Kidney (tissue), 14 donors: ENCODE data around the gene KIF19. TPM values are rescaled to one million over a fixed set of nuclear protein-coding genes. Genes with fewer than 3 reads are reported as not detected.

Experiments
- DNase-seq, 5 donors: peaks; one replicate each; pipeline ENCODE4 v3.0.0-alpha.2; 2013 to 2020
- FAIRE-seq: peaks from 2 replicates; lab custom pipeline; 2012; peaks lifted over from hg19 to GRCh38; lab: Jason Lieb, UNC
- H3K27ac ChIP-seq, 2 donors: one replicate each; pipeline ENCODE4 v1.7.0; 2013; ENCODE audit warnings: low read depth in 2 of 2, low read length in 2 of 2, inconsistent platforms in 1 of 2
- H3K27me3 ChIP-seq: one replicate; pipeline ENCODE4 v1.7.1; 2013; ENCODE audit warnings: low read length, inconsistent platforms; ENCODE audit not compliant: control insufficient read depth, insufficient read depth
- H3K36me3 ChIP-seq, 3 donors: one replicate each; pipeline versions ENCODE4 v1.7.0 to v1.7.1; 2013; ENCODE audit warnings: low read length in 3 of 3, control low read depth in 1 of 3, inconsistent platforms in 1 of 3; ENCODE audit not compliant: insufficient read depth in 3 of 3, control insufficient read depth in 2 of 3
- H3K4me1 ChIP-seq, 3 donors: one replicate each; pipeline versions ENCODE4 v1.7.0 to v1.7.1; 2013; ENCODE audit warnings: low read length in 3 of 3, inconsistent platforms in 1 of 3, low read depth in 1 of 3; ENCODE audit not compliant: control insufficient read depth in 2 of 3, insufficient read depth in 2 of 3
- H3K4me3 ChIP-seq, 3 donors: one replicate each; pipeline versions ENCODE4 v1.7.0 to v1.8.1; 2013; ENCODE audit warnings: low read length in 3 of 3, control low read depth in 1 of 3, inconsistent platforms in 1 of 3
- H3K9ac ChIP-seq, 3 donors: one replicate each; pipeline versions ENCODE4 v1.7.0 to v1.7.1; 2013; ENCODE audit warnings: low read length in 3 of 3, control low read depth in 1 of 3, inconsistent platforms in 1 of 3
- H3K9me3 ChIP-seq, 3 donors: one replicate each; pipeline versions ENCODE4 v1.7.0 to v1.7.1; 2013; ENCODE audit warnings: low read length in 3 of 3, control low read depth in 1 of 3, inconsistent platforms in 1 of 3; ENCODE audit not compliant: control insufficient read depth in 2 of 3, insufficient read depth in 1 of 3
- intact Hi-C: fragments of 100-400 bp; cut with DNase I; formaldehyde crosslinking; loops from one replicate; pipeline ENCODE4 v1.11.1; 2022
- polyA plus RNA-seq: library from polyadenylated mRNA; stranded (reverse); fragments of 350-450 nt; fragmentation: Illumina TruSeq; extraction: RNeasy Lipid Tissue Mini Kit (QIAGEN cat#74804); gene quantifications from one replicate; pipeline ENCODE4 v1.2.3, GENCODE V29; 2014; ENCODE audit warnings: low read depth, low replicate concordance; ENCODE audit not compliant: insufficient read depth
- total RNA-seq: library from RNA; stranded (reverse); fragmentation: NEBNext Ultra II Directional; extraction: Animal tissue kit (Norgen Biotek cat#: 25700); gene quantifications from one replicate; pipeline ENCODE4 v1.2.1, GENCODE V29; 2021
- TF ChIP-seq, protein P1 (sequence below): IDR thresholded peaks from 3 replicates; pipeline ENCODE4 v1.5.1; 2012; ENCODE audit warnings: mild to moderate bottlenecking, moderate library complexity, borderline replicate concordance; ENCODE audit not compliant: insufficient read depth; ENCODE audit errors: extremely low read depth
- donor health status: control.
- donor health status: control.
- donor health status: control.
- donor health status: control.
- donor health status: control.
- donor health status: DM: yes; HTN: yes; CAD: no.
- donor health status: Normal renal cell carcinoma (clear cell type).

Gene KIF19
- total and polyA plus RNA-seq, 2 donors from 2014 or later, result 0.85 TPM; not detected in 1

DNA sequence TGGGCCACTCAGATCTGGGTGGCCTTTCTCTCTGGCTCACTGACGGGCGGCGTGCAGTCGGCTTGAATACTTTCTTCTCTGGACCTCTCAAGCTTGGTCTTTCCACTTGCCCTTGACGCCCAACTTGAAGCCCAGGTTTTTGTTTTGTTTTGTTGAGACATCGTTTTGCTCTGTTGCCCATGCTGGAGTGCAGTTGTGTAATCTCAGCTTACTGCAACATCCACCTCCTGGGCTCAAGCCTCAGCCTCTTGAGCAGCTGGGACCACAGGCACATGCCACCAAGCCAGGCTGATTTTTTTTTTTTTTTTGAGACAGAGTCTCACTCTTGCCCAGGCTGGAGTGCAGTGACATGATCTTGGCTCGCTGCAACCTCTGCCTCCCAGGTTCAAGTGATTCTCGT is 22.7 kb upstream of the KIF19 start:
- Histone ChIP-seq H3K4me3 (no peak overlapping the region), H3K27ac (no peak overlapping the region), H3K4me1 (no peaks in the 10 kb centered on the region), H3K9me3 (peaks cover 0 to 6% (median 0%) of the 10 kb centered on the region in 3 donors), H3K36me3 (no peaks in the 10 kb centered on the region), H3K27me3 (no peaks in the 10 kb centered on the region), H3K9ac (no peak overlapping the region)
- DNase-seq (peak in 1 of 5 donors; percentile 30), FAIRE-seq (no peak)
- intact Hi-C loops, result loop anchor here (10.0 kb wide), 1 partner anchor 61 kb away; the partner anchor contains the start of genes BTBD17 and GPR142
- TF ChIP-seq, protein P1, sequence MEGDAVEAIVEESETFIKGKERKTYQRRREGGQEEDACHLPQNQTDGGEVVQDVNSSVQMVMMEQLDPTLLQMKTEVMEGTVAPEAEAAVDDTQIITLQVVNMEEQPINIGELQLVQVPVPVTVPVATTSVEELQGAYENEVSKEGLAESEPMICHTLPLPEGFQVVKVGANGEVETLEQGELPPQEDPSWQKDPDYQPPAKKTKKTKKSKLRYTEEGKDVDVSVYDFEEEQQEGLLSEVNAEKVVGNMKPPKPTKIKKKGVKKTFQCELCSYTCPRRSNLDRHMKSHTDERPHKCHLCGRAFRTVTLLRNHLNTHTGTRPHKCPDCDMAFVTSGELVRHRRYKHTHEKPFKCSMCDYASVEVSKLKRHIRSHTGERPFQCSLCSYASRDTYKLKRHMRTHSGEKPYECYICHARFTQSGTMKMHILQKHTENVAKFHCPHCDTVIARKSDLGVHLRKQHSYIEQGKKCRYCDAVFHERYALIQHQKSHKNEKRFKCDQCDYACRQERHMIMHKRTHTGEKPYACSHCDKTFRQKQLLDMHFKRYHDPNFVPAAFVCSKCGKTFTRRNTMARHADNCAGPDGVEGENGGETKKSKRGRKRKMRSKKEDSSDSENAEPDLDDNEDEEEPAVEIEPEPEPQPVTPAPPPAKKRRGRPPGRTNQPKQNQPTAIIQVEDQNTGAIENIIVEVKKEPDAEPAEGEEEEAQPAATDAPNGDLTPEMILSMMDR, result no peak

DNA sequence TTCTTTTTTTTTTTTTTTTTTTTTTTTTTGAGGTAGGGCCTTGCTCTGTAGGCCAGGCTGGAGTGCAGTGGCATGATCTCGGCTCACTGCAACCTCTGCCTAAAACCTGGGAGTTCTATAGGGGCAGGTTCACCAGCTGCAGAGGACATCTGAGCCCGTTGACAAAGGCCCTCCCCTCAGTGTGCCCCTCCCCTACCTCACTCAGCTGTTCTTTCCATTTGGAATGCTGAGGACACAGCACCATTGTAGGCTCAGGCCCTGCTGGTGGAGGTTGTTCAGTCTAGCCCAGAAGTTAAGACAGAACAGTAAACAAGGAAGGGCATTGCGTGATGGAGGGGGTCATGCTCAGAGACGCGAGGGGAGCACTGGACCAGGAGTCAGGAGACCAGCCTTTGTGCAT is 21.8 kb upstream of the KIF19 start:
- Histone ChIP-seq H3K27me3 (no peaks in the 10 kb centered on the region), H3K36me3 (no peaks in the 10 kb centered on the region), H3K27ac (no peak overlapping the region), H3K4me1 (no peaks in the 10 kb centered on the region), H3K9me3 (peaks cover 0 to 6% (median 0%) of the 10 kb centered on the region in 3 donors), H3K9ac (no peak overlapping the region), H3K4me3 (no peak overlapping the region)
- intact Hi-C loops, result loop anchor here (10.0 kb wide), 1 partner anchor 61 kb away; the partner anchor contains the start of genes BTBD17 and GPR142
- TF ChIP-seq, protein P1, result no peak
- FAIRE-seq, result no peak
- DNase-seq, result peak in 1 of 5 donors; percentile 41

DNA sequence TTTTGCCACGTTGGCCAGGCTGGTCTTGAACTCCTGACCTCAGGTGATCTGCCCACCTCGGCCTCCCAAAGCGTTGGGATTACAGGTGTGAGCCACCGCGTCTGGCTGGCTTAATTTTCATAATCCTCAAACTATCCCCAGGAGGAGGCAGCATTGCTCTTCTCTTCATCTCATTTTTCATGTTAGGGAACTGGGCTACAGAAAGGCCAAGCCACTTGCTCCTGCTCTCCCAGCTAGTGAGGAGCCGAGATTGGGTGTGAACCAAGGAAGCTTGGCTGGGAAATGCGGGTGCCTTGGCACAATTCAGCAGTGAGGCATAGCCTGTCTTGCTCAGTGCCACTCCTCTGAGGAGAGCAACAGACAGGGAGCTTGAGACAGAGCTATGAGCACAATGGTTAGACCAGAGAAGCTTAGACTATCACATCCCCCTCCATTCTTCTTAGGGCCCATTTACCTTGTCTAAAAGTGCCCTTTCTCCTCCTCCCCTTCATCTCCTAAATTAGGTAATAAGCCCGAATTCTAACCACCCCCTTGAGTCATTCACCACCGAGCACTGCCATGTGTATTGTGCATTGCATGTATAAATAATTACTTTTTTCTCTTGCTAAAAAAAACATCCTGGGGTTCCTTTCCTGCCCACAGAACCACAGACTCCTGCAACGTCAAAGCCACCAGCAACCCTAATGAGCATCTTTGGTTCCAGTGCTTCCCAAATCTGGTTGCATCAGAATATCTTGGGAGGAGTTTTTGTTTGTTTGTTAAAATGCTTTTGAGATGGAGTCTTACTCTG is 20.0 kb upstream of the KIF19 start:
- DNase-seq (no peak), FAIRE-seq (no peak)
- no peak overlapping the region for H3K4me3 ChIP-seq
- no peak overlapping the region for H3K9ac ChIP-seq
- intact Hi-C loops, result loop anchor here (10.0 kb wide), 1 partner anchor 59 kb away; the partner anchor contains the start of genes BTBD17 and GPR142
- no peaks in the 10 kb centered on the region for H3K27me3 ChIP-seq
- no peaks in the 10 kb centered on the region for H3K4me1 ChIP-seq
- peaks cover 0 to 6% (median 0%) of the 10 kb centered on the region in 3 donors for H3K9me3 ChIP-seq
- TF ChIP-seq, protein P1, result no peak
- no peak overlapping the region for H3K27ac ChIP-seq
- no peaks in the 10 kb centered on the region for H3K36me3 ChIP-seq
